Stimulated activated CD4-positive, alpha-beta T cell treated with anti-CD3 and anti-CD28 coated beads, Interleukin-1b, Interleukin-23, amount 100 ng/mL, for 4 hours (primary cell): ENCODE data around the gene ENKD1.
A peak's percentile ranks its signal among the peaks of the same experiment; 100 is the strongest.

Experiments
- DNase-seq, 2 donors: peaks; one replicate each; pipeline ENCODE4 v3.0.0-alpha.2; 2020; ENCODE audit warnings: low read depth in 2 of 2

The ENKD1 gene

GRCh38 chr16:67679935-67680897 lies 13.7 kb upstream of the ENKD1 start:
- DNase-seq, result no peak

- no peak for DNase-seq
Measured at GRCh38 chr16:67678354-67679023, 11.9 kb upstream of the ENKD1 start.

- no peak for DNase-seq
Measured at GRCh38 chr16:67677712-67678111, 11.2 kb upstream of the ENKD1 start.

- no peak for DNase-seq
Measured at GRCh38 chr16:67676939-67677338, 10.4 kb upstream of the ENKD1 start.

- no peak for DNase-seq
Measured at GRCh38 chr16:67676516-67676915, 10.0 kb upstream of the ENKD1 start.

GRCh38 chr16:67675999-67676398 lies 9.4 kb upstream of the ENKD1 start:
- no peak for DNase-seq

GRCh38 chr16:67675579-67675935 lies 9.0 kb upstream of the ENKD1 start:
- no peak for DNase-seq

GRCh38 chr16:67674851-67675578 lies 8.5 kb upstream of the ENKD1 start:
- no peak for DNase-seq

- no peak for DNase-seq
Measured at GRCh38 chr16:67673712-67674580, 7.4 kb upstream of the ENKD1 start.

GRCh38 chr16:67672739-67673662 lies 6.5 kb upstream of the ENKD1 start:
- DNase-seq, result no peak

GRCh38 chr16:67672306-67672705 lies 5.8 kb upstream of the ENKD1 start:
- no peak for DNase-seq

- no peak for DNase-seq
Measured at GRCh38 chr16:67669499-67670101, 3.0 kb upstream of the ENKD1 start.

- DNase-seq, result no peak
Measured at GRCh38 chr16:67668495-67669157, 2.1 kb upstream of the ENKD1 start.

GRCh38 chr16:67667817-67668494 lies 1.4 kb upstream of the ENKD1 start:
- peak; percentile 64 to 65 for DNase-seq

GRCh38 chr16:67667453-67667816 lies 885 bp upstream of the ENKD1 start:
- no peak for DNase-seq

GRCh38 chr16:67666032-67666551 lies 458 bp downstream of the ENKD1 start:
- no peak for DNase-seq

- DNase-seq, result no peak
Measured at GRCh38 chr16:67665598-67665997, 952 bp downstream of the ENKD1 start.

- no peak for DNase-seq
Measured at GRCh38 chr16:67664871-67665270, 1.7 kb downstream of the ENKD1 start.

- no peak for DNase-seq
Measured at GRCh38 chr16:67664258-67664657, 2.3 kb downstream of the ENKD1 start.
